HCT116 (cell line): ENCODE results near the gene EIF4E3. TPM values are rescaled to one million over a fixed set of nuclear protein-coding genes. Genes with fewer than 3 reads are reported as not detected.

Experiments used
- ATAC-seq: fragments of 200-7000 bp; cut with Tn5 transposase; 2 replicates; pipeline ENCODE4 v1.9.1; 2020; ENCODE audit warnings: mild to moderate bottlenecking, moderate library complexity
- BruUV-seq: library from RNA; stranded (reverse); fragments of 400-500 nt; replicated peaks from 2 replicates; lab custom pipeline; 2021; lab: Mats Ljungman, UMichigan
- CTCF ChIA-PET: fragments of 300-600 bp; sonication (Branson Sonifier 250); formaldehyde crosslinking; loops from one replicate; lab custom pipeline; 2021; ENCODE audit warnings: antibody characterized with exemption; lab: Charles Lee
- POLR2A ChIA-PET: fragments of 300-600, 350-600 bp; sonication (Branson Sonifier 250); formaldehyde crosslinking; loops from one replicate; lab custom pipeline; 2021; ENCODE audit warnings: antibody characterized with exemption; lab: Charles Lee
- RAD21 ChIA-PET, 2 experiments: fragments of 300-600 bp; sonication (Branson Sonifier 250); formaldehyde crosslinking; loops; one replicate each; lab custom pipeline; 2023; ENCODE audit warnings: low total read pairs in 2 of 2; ENCODE audit not compliant: uncharacterized antibody in 2 of 2, unreplicated experiment in 2 of 2, low non-redundant PET in 1 of 2; lab: Charles Lee
- DNase-seq: peaks from one replicate; pipeline ENCODE4 v3.0.0-alpha.2; 2010; ENCODE audit warnings: low read depth, low spot score
- H2AFZ ChIP-seq: fragments of 200-600 bp; shearing (Covaris generic), sonication (generic); 2 replicates; pipeline ENCODE4 v1.6.1; 2017; ENCODE audit warnings: low read depth, mixed run types, mixed read lengths, antibody characterized with exemption, low read length; ENCODE audit not compliant: poor library complexity, severe bottlenecking
- H3K27ac ChIP-seq: 2 replicates; pipeline ENCODE4 v1.5.1; 2012; ENCODE audit warnings: low read depth, low read length
- H3K27me3 ChIP-seq: fragments of 200-600 bp; sonication (generic); 2 replicates; pipeline ENCODE4 v1.6.1; 2016; ENCODE audit warnings: mixed run types, low read length, mixed read lengths; ENCODE audit not compliant: insufficient read depth
- H3K36me3 ChIP-seq, 2 experiments: fragments of 200-500 bp in 1 of 2; fragments of 200-600 bp in 1 of 2; sonication (Bioruptor generic) in 1 of 2; sonication (generic) in 1 of 2; 2 replicates each; pipeline versions ENCODE4 v1.5.1 to v1.6.1; 2014 to 2016; ENCODE audit warnings: low read length in 2 of 2, inconsistent platforms in 1 of 2, mixed read lengths in 1 of 2, mixed run types in 1 of 2; ENCODE audit not compliant: insufficient read depth in 2 of 2, control insufficient read depth in 1 of 2
- H3K4me1 ChIP-seq, 2 experiments: fragments of 200-600 bp in 1 of 2; sonication (generic) in 1 of 2; 2 replicates each; pipeline versions ENCODE4 v1.5.1 to v1.6.1; 2012 to 2017; ENCODE audit warnings: low read length in 2 of 2, inconsistent platforms in 1 of 2, mild to moderate bottlenecking in 1 of 2, mixed read lengths in 1 of 2, mixed run types in 1 of 2, moderate library complexity in 1 of 2; ENCODE audit not compliant: insufficient read depth in 2 of 2, control insufficient read depth in 1 of 2
- H3K4me2 ChIP-seq: fragments of 200-600 bp; sonication (generic); 2 replicates; pipeline ENCODE4 v1.6.1; 2017; ENCODE audit warnings: mixed run types, low read length, mixed read lengths
- H3K4me3 ChIP-seq, 2 experiments: fragments of 200-600 bp in 1 of 2; sonication (generic) in 1 of 2; replicated peaks in 1 of 2; 2 replicates each; pipeline ENCODE4 v1.5.1; 2011 to 2016; ENCODE audit warnings: low read length in 2 of 2, control low read depth in 1 of 2, low read depth in 1 of 2, mild to moderate bottlenecking in 1 of 2, mixed read lengths in 1 of 2, mixed run types in 1 of 2
- H3K79me2 ChIP-seq: fragments of 200-600 bp; sonication (generic); 2 replicates; pipeline ENCODE4 v1.6.1; 2017; ENCODE audit warnings: mild to moderate bottlenecking, mixed run types, low read length, moderate library complexity, mixed read lengths; ENCODE audit not compliant: insufficient read depth
- H3K9ac ChIP-seq: fragments of 200-600 bp; sonication (generic); 2 replicates; pipeline ENCODE4 v1.6.1; 2016; ENCODE audit warnings: low read length, mixed read lengths
- H3K9me2 ChIP-seq: fragments of 200-600 bp; sonication (generic), shearing (Covaris generic); 2 replicates; pipeline ENCODE4 v1.6.1; 2017; ENCODE audit warnings: mixed run types, mild to moderate bottlenecking, moderate library complexity; ENCODE audit not compliant: insufficient read depth
- H3K9me3 ChIP-seq, 2 experiments: fragments of 200-500 bp in 1 of 2; fragments of 200-600 bp in 1 of 2; sonication (Bioruptor generic) in 1 of 2; sonication (generic) in 1 of 2; 2 replicates each; pipeline ENCODE4 v1.6.1; 2014 to 2017; ENCODE audit warnings: low read length in 2 of 2, mixed read lengths in 2 of 2, inconsistent platforms in 1 of 2, low read depth in 1 of 2, mild to moderate bottlenecking in 1 of 2, mixed run types in 1 of 2, moderate library complexity in 1 of 2; ENCODE audit not compliant: control insufficient read depth in 1 of 2, insufficient read depth in 1 of 2
- H4K20me1 ChIP-seq: fragments of 200-600 bp; sonication (generic), shearing (Covaris generic); 2 replicates; pipeline ENCODE4 v1.6.1; 2017; ENCODE audit warnings: mixed run types, mild to moderate bottlenecking, moderate library complexity; ENCODE audit not compliant: insufficient read depth
- ATF3 ChIP-seq: IDR thresholded peaks from 2 replicates; pipeline ENCODE4 v1.6.1; 2012
- CEBPB ChIP-seq: IDR thresholded peaks from 2 replicates; pipeline ENCODE4 v1.6.1; 2012; ENCODE audit warnings: low read depth
- CTCF ChIP-seq, 3 experiments: fragments of 200-600 bp in 1 of 3; sonication (generic) in 1 of 3; IDR thresholded peaks in 2 of 3; conservative IDR thresholded peaks in 1 of 3; 2 replicates each; pipeline ENCODE4 v1.5.1; 2012 to 2017; ENCODE audit warnings: low read depth in 2 of 3, low read length in 2 of 3, antibody characterized with exemption in 1 of 3, borderline replicate concordance in 1 of 3, control low read depth in 1 of 3, mild to moderate bottlenecking in 1 of 3, mixed read lengths in 1 of 3, mixed run types in 1 of 3, moderate library complexity in 1 of 3; ENCODE audit not compliant: insufficient read depth in 1 of 3
- EGR1 ChIP-seq: IDR thresholded peaks from 2 replicates; pipeline ENCODE4 v1.6.1; 2012; ENCODE audit warnings: low read depth
- ELF1 ChIP-seq: IDR thresholded peaks from 2 replicates; pipeline ENCODE4 v1.6.1; 2012; ENCODE audit warnings: low read depth, borderline replicate concordance
- EZH2 ChIP-seq: fragments of 200-600 bp; sonication (generic); IDR thresholded peaks from 2 replicates; pipeline ENCODE4 v1.6.1; 2017; ENCODE audit warnings: antibody characterized with exemption, mixed run types
- FOSL1 ChIP-seq: IDR thresholded peaks from 2 replicates; pipeline ENCODE4 v1.6.1; 2012; ENCODE audit warnings: low read depth
- JUND ChIP-seq: IDR thresholded peaks from 2 replicates; pipeline ENCODE4 v1.6.1; 2012
- MAX ChIP-seq: IDR thresholded peaks from 2 replicates; pipeline ENCODE4 v1.6.1; 2012
- RAD21 ChIP-seq: IDR thresholded peaks from 2 replicates; pipeline ENCODE4 v1.6.1; 2012; ENCODE audit warnings: low read depth, mild to moderate bottlenecking
- SIN3A ChIP-seq: IDR thresholded peaks from 2 replicates; pipeline ENCODE4 v1.6.1; 2012; ENCODE audit warnings: low read depth
- SRF ChIP-seq: IDR thresholded peaks from 2 replicates; pipeline ENCODE4 v1.6.1; 2012; ENCODE audit warnings: low read depth
- TCF7L2 ChIP-seq: IDR thresholded peaks from 2 replicates; pipeline ENCODE4 v1.7.0; 2011; ENCODE audit warnings: borderline replicate concordance, inconsistent platforms; ENCODE audit not compliant: insufficient read depth, insufficient read length; ENCODE audit errors: extremely low read depth
- ZBTB33 ChIP-seq: IDR thresholded peaks from 2 replicates; pipeline ENCODE4 v1.6.1; 2011; ENCODE audit warnings: mild to moderate bottlenecking, low read length, moderate library complexity; ENCODE audit not compliant: insufficient replicate concordance; ENCODE audit errors: extremely low read depth
- ZFX ChIP-seq: fragments of 450-650 bp; IDR thresholded peaks from 2 replicates; pipeline ENCODE4 v1.6.1; 2017
- intact Hi-C: fragments of 100-400 bp; cut with micrococcal nuclease; formaldehyde crosslinking; loops from 2 replicates; pipeline ENCODE4 v1.10.0; 2022
- total RNA-seq: library from RNA; stranded (reverse); gene quantifications from one replicate; pipeline ENCODE4 v1.2.1, GENCODE V29; 2021; ENCODE audit not compliant: unreplicated experiment

EIF4E3 gene
- total RNA-seq, 1 experiment from 2014 or later = 6.0 TPM

GRCh38 chr3:71723452-71724170 is 1.6 kb downstream of the EIF4E3 start:
- Histone ChIP-seq H3K4me3 (no peak overlapping the region), H3K9ac (no peak overlapping the region), H3K27me3 (peaks cover 19% of the 10 kb centered on the region), H3K9me2 (no peaks in the 10 kb centered on the region), H3K4me1 (peaks cover 7 to 12% of the 10 kb centered on the region in 2 experiments; a peak in 3 of 4 replicates), H3K27ac (no peak overlapping the region), H3K36me3 (no peaks in the 10 kb centered on the region), H3K9me3 (no peaks in the 10 kb centered on the region), H4K20me1 (no peaks in the 10 kb centered on the region), H3K79me2 (no peaks in the 10 kb centered on the region), H2AFZ (no peak overlapping the region), H3K4me2 (peak overlapping the region; percentile 85)
- TF ChIP-seq FOSL1 (no peak), SIN3A (no peak), JUND (no peak), EZH2 (no peak), ELF1 (no peak), MAX (no peak), ZBTB33 (no peak), TCF7L2 (no peak), EGR1 (no peak), ZFX (no peak), CEBPB (no peak), ATF3 (no peak), CTCF (IDR thresholded peaks at IDR 0.05 in 2 of 3, conservative IDR thresholded peaks at IDR 0.05 in 1 of 3; ENCODE audit: borderline replicate concordance in 1 of 3, insufficient read depth in 1 of 3, low read depth in 2 of 3, low read length in 2 of 3) (no peak), SRF (no peak), RAD21 (no peak)
- intact Hi-C loops = no loop called here
- ChIA-PET POLR2A (no interaction called here), CTCF (interaction anchor here (1.2 to 1.7 kb wide), 2 partner anchors 12 to 135 kb away, joined by 3 to 8 read pairs; no protein-coding TSS in a partner anchor), RAD21 (no interaction called here)
- DNase-seq = no peak
- no peak for ATAC-seq
- TSS peak; percentile 39 for BruUV-seq
